ENCODE data around the gene EPHB1. TPM values are rescaled to one million over a fixed set of nuclear protein-coding genes. Genes with fewer than 3 reads are reported as not detected.

Gene EPHB1
- total RNA-seq, 4 donors from 2014 or later, result 0.74 to 2.2 (median 1.1) TPM

DNA sequence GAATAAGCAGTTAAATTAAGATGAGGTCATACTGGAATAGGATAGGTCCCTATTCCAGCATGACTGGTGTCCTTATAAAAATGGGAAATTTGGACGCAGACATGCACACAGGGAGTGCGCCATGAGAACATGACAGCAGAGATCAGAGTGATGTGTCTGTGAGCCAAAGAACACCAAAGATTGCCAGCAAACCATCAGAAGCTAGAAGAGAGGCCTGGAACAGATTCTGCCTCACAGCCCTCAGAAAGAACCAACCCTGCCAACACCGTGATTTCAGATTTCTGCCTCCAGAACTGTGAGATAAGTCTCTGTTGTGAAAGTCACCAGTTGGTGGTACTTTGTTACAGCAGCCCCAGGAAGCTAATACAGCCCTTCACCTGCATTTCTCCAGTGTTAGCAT is 34.7 kb downstream of the EPHB1 start:
- ATAC-seq (ENCODE audit: low FRiP score) (no peak), DNase-seq (ENCODE audit: low spot score) (no peak)
- TF ChIP-seq, protein P1, sequence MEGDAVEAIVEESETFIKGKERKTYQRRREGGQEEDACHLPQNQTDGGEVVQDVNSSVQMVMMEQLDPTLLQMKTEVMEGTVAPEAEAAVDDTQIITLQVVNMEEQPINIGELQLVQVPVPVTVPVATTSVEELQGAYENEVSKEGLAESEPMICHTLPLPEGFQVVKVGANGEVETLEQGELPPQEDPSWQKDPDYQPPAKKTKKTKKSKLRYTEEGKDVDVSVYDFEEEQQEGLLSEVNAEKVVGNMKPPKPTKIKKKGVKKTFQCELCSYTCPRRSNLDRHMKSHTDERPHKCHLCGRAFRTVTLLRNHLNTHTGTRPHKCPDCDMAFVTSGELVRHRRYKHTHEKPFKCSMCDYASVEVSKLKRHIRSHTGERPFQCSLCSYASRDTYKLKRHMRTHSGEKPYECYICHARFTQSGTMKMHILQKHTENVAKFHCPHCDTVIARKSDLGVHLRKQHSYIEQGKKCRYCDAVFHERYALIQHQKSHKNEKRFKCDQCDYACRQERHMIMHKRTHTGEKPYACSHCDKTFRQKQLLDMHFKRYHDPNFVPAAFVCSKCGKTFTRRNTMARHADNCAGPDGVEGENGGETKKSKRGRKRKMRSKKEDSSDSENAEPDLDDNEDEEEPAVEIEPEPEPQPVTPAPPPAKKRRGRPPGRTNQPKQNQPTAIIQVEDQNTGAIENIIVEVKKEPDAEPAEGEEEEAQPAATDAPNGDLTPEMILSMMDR (IDR thresholded peaks at IDR 0.05), result no peak

DNA sequence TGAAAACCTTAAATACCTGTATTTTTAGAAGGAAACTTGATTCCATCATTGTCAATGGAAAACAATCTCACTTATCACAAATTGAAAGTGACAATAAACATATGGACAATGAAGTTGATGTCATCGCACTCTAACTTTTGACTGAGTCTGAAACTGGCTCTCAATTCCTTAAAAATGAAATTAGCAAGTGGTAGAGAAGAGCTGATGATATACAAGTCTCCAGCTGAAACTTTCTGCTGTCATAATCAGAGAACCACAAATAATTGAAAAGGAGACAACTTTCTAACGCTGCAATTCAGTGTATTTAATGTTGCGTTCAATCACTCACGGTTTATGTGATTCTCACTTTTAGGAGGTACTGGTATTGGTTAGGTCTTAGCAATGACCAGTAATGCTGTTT is 37.5 kb downstream of the EPHB1 start:
- TF ChIP-seq, protein P1 (IDR thresholded peaks at IDR 0.05), result no peak
- ATAC-seq (ENCODE audit: low FRiP score), result no peak
- no peak for DNase-seq (ENCODE audit: low spot score)

DNA sequence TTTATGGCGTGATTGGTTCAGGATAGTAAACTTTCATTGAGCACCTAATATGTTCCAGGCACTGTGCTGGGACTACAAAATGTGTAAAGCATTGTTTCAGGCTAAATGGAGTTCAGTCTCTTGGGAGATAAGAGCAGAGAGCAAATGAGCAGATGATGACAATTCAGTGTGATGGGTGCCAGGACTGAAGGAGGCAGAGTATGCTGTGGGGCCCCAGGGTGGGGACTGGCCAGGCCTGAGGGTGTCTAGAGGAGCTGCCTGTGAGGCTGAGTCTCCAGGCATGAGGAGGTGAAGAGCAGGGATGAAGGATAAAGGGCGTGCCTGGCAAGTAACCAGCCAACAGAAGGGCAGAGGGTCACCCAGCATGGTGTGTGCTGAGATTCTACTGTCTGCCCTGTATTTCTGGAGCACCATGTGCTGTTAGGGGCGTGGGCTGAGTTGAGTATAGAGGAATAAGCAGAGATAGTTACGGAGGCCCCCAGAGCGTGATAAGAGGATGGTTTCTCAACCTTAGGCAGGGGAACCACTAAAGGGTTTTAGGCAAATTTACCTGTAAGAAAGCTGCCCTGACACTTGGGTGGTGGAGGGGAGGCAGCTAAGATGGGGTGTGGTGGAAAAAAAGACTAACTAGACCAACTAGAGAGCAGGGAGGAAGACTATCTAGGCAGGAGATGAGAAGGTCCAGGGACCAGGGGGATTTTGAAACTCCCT is 38.5 kb downstream of the EPHB1 start:
- TF ChIP-seq, protein P1 (IDR thresholded peaks at IDR 0.05), result no peak
- no peak for ATAC-seq (ENCODE audit: low FRiP score)
- DNase-seq (ENCODE audit: low spot score), result no peak

DNA sequence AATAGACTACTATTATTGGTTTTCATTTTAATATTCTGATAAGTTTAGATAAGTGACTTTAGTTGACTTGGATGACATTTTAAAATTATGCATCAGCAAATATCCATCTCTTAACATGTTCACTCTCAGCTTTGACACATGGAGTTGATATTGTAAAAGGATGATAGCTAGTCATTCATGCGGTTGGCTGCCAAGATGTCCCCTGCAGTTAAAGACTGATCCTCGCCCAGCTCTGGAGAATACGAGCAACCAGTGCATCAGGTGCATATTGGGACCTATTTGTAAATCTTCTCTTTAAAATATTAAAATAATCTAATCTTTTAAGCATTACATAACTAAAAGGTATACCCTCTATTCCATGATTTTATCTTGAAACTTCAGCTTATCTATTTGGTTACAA is 41.9 kb downstream of the EPHB1 start:
- ATAC-seq (ENCODE audit: low FRiP score), result no peak
- TF ChIP-seq, protein P1 (IDR thresholded peaks at IDR 0.05), result no peak
- no peak for DNase-seq (ENCODE audit: low spot score)

DNA sequence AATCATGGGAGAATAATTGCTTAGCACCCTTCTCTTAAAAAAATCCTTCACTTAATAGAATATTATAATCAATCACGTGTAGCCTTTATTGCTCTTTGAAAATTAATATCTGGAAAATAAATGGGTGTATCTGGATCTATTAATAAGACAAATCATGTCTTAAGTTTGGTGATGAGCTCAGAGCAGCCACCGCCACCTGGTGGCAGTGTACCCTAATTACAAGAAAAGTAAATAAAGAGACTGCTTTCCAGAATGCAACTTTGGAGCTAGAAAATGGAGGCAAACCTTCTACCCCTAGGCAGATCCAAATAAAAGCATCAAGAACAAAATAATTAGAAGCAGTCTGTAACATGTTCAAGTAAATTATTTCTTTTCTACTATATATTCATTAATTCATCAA is 43.5 kb downstream of the EPHB1 start:
- no peak for DNase-seq (ENCODE audit: low spot score)
- TF ChIP-seq, protein P1 (IDR thresholded peaks at IDR 0.05), result no peak
- no peak for ATAC-seq (ENCODE audit: low FRiP score)

DNA sequence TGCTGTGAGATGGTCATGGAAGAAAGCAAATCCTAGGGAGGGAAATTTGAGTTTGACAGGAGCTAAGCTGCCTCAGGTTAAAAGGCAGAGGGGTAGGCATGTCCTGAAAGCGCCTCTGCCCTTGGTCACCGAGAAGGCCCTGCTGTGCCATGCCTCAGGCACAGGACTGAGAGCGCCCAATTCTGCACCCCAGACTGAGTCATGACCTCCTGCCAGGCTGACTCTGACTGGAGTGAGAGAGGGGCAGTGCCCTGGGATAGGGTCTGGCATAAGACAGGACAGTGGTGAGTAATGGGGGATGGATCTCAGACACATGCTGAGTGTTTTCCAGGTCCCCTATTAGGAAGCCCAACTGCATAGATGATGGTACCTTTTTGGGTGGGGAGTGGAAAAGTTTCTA is 44.4 kb downstream of the EPHB1 start:
- TF ChIP-seq, protein P1 (IDR thresholded peaks at IDR 0.05), result no peak
- no peak for DNase-seq (ENCODE audit: low spot score)
- ATAC-seq (ENCODE audit: low FRiP score), result no peak

DNA sequence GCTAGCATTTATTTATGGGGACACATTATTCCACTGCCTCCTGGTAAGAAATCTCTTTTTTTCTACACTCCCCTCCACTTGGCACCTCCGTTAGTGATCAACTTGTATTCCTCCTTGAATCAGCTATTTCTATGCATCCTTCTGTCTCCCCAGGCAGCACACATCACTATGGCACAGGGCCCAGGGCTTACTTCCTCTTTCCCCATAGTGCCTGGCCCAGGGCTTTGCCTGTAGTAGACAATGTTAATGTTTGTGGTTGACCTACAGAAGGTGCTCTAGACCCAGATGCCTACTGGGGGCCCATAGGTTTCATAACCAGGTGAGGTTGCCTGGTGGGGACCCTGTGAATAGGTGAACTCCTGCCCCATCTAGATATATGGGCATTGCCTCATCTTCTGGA is 44.9 kb downstream of the EPHB1 start:
- ATAC-seq (ENCODE audit: low FRiP score), result no peak
- DNase-seq (ENCODE audit: low spot score), result no peak
- TF ChIP-seq, protein P1 (IDR thresholded peaks at IDR 0.05), result no peak

Data from omental fat pad (tissue), 4 donors.